Islet precursor cell (in vitro differentiated cells): ENCODE results near the gene COG8.

Source experiments
- DNase-seq: peaks from one replicate; pipeline ENCODE4 v3.0.0-alpha.2; 2018

COG8 gene

DNA sequence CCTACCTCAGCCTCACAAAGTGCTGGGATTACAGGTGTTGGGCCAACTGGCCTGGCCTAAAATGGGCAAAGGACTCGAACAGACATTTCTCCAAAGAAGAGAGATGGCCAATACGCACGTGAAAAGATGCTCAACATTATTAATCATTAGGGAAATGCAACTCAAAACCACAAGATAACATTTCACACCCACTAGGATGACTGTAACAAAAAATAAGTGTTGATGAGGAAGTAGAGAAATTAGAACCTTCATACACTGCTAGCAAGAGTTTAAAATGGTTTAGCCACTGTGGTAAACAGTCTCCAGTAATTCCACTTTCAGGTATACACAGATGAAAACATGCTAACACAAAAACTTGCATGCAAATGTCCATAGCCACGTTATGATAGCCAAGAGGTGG, 6.6 kb upstream of the COG8 start:
- DNase-seq, result no peak

DNA sequence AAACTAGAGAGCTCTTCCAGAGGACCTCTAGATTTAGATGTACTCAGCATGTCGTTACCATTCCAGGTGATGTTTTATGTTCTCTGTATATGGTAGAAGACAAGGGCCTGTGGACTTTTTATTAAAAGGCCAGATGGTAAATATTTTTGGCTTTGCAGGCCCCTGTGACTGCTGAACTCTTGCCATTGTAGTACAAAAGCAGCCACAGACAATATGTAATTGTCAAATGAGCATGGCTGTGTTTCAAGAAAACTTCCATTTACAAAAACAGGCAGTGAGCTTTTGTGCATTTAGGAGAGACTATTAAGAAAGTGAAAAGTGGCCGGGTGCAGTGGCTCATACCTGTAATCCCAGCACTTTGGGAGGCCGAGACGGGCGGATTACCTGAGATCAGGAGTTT, 4.8 kb upstream of the COG8 start:
- no peak for DNase-seq

DNA sequence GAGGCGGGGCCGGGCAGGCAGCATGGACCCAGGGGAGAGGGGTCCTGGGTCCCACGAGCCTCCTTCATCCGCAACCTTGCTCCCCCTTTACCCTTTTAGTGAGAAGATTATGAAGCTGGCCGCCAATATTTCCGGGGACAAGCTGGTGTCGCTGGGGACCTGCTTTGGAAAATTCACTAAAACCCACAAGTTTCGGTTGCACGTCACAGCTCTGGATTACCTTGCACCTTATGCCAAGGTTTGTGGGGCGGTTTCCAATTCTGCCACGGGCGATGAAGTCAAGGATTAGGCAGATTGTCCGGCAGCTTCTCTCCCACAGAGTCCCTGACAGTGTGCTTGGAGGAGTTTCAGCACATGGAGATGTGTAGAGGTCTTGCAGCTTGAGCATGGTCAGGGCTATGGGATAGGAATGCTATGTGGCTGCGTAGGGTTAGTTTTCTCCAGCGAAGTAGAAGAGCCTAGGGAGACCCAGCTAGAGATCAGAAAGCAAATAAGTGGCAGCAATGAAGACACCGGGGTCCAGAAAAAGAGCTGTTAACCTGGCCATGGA, 806 bp upstream of the COG8 start:
- no peak for DNase-seq

DNA sequence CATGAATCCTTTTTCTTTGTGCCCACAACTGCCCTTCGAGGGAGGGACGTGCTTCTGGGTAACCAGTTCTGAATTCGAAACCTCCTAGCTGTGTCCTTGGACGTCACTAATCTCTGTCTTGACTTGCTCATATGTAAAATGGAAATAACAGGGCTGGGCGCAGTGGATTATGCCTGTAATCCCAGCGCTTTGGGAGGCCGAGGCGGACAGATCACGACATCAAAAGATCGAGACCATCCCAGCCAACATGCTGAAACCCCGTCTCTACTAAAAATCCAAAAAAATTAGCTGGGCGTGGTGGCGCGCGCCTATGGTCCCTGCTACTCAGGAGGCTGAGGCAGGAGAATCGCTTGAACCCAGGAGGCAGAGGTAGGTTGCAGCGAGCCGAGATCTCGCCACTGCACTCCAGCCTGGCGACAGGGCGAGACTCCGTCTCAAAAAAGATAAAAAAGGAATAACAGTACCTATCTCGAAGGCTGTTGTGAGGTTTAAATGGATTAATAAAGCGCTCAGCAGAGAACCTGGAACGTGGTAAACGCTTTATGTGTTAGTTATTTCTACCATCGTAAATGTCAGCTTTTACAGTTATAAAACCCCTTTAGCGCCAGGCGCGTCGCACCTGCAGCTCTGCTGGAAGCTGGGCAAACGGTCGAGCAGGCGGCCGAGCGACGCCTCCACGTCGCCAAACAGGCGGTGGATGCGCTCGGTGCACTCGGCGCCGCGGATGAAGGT, 641 bp downstream of the COG8 start:
- DNase-seq, result no peak

DNA sequence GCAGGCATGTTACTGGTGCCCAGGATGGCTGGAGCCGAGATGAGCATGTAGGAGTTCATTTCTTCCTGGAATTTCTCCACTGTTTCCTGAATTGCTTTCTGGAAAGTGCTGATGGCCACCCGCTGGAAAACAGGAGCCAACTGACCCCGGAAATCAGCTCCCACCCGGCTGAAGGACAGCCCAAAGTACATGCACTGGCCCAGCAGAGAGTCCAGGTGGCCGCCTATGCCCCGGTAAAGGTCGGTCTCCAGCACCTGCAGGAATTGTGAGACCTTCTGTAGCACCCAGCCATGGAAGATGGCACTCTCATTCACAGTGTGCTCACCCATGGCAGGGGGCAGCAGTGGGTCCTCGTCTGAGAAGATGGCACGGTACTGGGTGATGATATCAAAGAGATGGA, 4.7 kb downstream of the COG8 start:
- DNase-seq, result no peak

DNA sequence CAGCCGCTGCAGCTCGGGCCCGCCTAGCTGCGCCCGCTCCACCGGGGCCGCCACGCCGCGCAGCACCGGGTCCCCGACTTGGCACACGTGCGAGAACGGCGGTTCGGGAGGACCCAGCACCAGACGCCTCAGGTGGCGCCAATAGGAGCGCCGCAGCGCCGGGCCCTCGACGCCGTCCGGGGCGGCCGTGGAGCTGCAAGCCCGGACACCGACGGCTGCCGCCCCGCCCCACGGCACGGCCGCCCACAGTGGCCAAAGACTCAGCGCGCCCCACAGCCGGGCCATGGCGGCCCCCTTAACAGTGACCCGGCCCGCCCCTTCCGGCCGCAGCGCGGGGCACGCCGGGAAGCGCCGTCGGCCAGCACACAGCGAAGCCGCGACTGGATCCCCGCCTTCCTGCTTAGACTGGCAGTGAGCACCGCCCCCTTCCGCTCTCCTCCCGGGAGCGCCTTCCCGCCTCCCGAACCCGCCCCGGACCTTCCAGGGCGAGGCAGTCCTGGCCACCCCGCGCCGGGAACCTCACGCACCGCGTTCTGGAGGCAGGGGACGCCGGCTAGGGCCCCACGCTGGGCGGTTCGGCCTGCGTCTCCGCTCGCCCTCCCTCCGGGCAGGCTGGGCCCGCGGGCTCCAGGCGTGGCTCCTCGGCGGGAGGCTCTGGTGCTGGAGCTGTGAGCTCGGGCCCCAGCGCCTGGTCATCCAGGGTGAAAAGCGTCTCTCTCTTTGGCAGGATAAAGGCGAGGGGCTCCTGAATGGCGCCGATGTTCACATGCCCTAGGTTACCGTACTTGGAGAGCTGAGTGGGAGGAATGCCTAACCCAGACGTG, 8.9 kb downstream of the COG8 start, which contains the start of gene PDF:
PDF (minus strand) TSS at position 303 of the 824 bp plus-strand sequence; CDS start at position 285, 18 bp downstream.
- peak; percentile 97 for DNase-seq

DNA sequence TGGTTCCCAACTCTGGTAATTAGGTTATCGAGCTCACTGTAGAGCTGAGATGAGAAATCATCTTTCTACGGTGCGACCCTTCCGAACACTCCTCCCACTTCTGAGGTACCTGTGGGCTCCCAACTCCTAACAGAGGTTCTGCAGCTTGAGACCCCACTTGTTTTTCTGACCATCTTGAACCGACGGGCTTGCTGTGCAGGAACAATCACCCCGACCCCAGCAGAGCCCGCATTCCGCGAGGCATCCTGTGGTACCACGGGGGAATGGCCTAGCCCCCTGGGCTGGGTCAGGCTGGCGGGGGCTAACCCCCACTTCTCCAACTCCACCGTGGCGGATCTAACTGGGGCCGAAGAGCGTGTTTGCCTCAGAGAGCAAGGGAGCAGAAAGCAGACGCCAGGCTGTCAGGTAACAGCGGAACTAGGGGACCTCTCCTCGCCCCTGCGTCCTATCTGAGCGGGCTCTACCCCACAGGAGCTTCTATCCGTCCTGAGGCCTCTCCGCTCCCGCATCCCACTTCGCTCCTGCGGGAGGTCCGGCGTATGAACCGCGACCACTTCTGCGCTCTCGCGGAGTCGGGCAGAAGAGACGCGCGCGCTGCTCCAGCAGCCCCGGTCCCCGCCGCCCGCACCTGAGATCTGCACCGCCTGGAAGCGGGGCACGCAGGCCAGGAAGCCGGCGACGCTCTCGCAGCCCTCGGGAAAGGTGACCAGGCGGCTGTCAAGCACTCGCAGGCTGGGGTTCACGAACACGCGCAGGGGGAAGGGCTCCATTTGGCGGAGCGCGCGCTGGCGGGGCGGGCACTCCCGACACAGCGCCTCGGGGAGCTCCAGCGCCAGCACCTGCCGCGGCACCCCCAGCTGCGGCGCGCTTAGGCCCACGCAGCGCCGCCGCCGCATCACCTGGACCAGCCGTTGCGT, 9.7 kb downstream of the COG8 start:
- DNase-seq, result no peak

DNA sequence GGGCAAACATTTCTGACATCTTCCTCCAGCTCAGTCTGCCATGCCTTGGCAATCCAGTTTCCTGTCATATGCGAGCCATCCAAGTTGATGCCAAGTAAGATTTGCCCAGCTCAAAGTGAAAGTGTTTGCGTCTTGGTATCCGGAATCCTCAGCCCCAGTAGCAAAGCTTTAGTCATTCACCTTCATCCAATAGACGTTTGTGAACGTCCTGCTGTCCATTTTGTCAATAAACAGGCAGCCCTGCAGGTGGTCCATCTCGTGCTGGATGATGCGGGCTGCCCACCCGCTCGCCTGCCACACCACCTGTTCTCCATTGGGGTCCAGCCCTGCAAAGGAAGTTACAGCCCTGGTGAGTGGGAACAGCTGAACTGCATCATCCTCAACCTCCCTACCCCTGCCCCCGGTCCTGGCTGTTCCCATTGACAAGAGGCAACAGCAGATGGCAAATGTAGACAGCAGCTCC, 10.5 kb downstream of the COG8 start:
- no peak for DNase-seq

DNA sequence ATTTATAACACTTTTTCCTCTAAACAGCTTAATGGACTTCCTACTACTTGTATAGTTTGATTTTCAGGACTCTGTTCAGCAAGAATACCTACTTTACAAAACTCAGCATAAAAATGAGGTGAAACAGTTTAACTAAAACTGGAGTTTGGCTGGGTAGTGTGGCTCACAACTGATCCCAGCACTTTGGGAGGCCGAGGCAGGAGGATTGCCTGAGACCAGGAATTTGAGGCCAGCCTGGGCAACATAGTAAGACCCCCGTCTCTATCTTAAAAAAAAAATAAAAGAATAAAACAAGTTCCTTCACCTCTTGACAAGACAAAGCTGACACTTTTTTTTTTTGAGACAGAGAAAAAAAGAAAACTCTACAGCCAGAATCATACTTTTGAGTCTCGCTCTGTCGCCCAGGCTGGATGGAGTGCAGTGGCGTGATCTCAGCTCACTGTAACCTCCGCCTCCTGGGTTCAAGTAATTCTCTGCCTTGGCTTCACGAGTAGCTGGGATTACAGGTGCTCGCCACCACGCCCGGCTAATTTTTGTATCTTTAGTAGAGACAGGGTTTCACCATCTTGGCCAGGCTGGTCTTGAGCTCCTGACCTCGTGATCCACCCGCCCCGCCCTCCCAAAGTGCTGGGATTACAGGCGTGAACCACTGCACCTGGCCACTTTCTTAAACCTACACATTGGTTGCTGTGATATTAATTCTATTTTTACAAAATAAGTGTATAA, 11.6 kb downstream of the COG8 start:
- DNase-seq, result no peak

DNA sequence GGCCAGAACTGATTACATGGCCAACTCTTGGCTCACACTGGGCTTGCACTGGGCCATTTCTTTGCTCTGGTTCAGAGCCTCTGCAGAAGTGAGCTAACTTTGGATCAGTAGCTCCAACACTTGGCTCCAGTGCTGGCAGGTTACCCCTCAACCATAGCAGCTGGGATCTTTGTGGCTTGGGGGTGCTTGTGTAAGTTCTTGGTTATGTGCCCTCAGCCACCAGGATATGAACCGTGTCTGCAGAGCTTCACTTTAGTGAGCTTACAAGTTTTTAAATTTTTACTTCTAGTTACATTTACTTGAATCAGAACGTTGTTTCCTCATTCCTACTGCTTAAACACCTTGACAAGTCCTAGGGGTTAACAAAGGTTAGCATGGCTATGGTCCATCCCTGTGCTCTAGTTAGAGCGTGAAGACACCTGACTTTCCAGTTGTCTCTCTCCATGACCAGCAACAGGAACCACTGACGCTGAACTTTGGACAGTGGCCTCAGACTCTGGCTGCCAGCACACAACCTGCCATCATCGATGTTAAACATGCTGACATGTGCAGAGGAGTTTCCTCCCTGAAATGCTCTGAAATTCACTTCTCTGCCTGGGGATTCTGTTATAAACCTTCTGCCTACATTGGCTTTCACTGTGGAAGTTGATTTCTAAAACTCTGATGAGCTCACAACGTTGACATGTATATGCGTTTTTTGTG, 13.0 kb downstream of the COG8 start:
- DNase-seq, result no peak

DNA sequence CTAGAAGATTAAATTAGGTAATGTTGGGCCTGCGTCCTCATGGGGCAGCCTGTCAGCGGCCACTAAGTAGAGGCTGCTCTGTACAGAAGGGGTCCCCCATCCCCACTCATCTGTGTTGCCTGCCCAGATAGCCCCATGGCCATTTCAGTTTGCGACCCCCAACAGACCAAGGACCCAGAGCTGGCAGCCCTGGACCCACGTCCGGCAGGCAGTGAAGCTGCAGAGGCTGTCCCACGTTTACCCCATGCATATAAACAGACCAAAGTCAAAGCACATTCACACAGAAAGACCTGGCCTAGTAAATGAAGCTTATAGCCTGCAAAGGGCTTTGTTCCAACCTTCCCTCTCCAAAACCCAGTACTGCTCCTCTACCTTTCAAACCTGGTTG, 13.6 kb downstream of the COG8 start:
- DNase-seq, result no peak

DNA sequence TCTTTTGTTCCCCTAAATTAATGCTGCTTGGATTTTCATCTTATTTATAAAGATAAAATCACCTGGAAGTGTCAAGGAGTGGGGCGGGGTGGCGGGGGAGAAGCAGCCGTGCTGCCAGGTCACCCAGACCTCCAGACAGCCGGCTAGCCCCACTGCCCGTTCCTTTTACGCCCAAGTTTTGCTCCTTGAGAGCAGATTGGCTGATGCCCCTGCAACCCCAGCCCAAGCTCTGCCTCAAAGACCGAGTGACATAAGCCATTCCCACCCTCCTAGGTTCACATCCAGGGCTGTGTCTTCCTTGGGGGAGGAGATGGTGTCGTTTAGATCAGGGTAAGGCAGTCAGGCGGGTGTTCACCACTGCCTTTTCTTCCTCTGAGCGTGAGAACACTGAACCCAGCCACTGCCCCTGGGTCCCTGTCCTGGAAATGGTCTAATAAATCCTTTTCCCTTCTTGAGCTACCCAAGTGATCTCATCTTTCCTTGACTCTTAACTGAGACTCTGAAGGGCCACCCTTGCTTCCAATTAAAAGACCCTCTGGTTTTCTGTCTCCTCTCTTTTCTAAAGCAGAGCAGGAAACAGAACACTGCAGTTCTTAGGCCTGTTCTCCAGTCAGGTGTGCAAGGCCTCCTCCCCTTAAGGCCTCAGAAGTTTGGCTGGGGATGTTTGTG, 14.6 kb downstream of the COG8 start:
- DNase-seq, result no peak

DNA sequence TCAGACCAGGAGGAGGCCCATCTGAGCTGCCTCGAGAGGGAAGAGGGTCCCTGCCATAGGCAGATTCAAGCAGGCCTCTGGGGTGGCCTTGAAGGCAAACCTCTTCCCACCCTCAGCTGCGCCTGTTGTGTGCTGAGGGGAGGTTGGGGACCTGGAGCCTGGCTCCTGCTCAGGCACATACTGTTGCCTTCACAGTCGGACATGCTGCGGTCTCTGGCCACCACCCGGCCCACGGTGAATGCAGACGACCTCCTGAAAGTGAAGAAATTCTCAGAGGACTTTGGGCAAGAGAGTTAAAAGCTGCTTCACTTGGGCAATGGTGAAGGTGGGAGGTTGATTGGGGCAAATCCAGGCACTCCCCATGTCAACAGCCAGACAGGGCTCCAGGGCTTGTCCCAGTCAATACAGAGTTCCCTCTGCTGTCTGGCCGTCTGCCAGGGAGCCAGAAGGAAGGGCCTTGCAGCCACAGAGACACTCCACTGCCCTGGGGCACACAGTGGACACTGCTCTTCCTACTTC, 15.3 kb downstream of the COG8 start:
- DNase-seq, result no peak

DNA sequence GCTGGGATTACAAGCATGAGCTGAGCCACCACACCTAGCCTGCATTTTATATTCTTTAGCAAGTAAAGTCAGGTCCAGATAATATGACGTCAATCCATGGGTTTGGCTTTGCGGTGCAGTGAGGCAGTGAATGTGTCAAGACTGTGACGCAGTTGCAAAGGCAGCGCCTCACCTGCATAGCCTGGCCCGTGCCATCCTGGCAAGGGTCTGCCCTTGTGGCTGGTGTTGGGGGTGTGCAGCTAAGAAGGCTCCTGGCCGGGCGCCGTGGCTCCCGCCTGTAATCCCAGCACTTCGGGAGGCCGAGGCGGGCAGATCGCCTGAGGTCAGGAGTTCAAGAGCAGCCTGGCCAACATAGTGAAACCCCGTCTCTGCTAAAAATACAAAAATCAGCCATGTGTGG, 15.9 kb downstream of the COG8 start:
- no peak for DNase-seq

DNA sequence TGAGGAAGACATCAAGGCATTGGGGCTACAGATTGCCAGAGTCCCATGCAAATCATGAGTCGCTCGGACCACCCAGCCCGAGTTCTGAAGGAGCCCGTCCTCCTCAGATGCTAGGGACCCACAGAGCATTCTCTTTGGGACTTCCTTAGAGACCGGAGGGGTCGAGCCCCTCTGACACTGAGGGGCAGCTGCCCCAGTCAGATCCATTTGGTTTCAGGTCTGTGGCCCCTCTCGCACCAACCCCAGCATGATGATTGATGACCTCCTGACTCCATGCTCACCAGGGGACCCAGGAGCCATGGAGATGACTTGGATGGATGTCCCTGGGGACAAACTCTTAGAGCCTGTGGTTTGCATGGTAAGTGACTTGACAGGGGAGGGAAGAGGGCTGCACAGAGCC, 17.0 kb downstream of the COG8 start:
- DNase-seq, result no peak

DNA sequence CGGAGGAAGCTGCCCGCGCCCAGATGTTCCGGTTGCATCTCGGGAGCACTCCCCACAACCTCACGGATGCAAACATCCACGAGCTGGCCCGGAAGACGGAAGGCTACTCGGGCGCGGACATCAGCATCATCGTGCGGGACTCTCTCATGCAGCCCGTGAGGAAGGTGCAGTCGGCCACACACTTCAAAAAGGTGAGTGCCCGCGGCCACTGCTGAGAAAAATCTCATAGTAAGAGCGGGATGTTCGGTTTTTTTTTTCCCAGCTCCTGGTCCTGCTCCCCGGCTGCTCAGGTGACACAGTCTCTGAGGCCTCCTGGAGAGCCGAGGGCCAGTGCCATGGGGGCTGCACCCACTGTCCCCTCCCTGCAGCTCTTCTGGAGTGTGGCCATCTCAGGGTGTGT, 18.3 kb downstream of the COG8 start:
- no peak for DNase-seq

DNA sequence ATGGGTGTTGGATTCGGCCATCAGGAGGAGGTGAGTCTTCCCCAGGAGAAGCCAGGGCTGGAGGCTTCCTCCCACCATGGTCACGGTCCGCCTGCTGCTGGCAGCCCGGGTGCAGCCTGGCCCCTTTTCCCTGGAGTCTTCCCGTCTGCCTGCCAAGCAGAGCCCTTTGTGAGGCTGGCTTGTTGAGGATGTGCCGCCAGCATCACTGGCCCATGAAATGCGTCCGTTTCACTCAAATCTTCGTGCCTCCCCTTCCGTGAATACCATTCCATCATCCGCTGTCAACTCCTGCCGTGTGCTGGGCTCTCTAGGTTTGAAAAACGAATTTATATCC, 18.7 kb downstream of the COG8 start:
- DNase-seq, result no peak

DNA sequence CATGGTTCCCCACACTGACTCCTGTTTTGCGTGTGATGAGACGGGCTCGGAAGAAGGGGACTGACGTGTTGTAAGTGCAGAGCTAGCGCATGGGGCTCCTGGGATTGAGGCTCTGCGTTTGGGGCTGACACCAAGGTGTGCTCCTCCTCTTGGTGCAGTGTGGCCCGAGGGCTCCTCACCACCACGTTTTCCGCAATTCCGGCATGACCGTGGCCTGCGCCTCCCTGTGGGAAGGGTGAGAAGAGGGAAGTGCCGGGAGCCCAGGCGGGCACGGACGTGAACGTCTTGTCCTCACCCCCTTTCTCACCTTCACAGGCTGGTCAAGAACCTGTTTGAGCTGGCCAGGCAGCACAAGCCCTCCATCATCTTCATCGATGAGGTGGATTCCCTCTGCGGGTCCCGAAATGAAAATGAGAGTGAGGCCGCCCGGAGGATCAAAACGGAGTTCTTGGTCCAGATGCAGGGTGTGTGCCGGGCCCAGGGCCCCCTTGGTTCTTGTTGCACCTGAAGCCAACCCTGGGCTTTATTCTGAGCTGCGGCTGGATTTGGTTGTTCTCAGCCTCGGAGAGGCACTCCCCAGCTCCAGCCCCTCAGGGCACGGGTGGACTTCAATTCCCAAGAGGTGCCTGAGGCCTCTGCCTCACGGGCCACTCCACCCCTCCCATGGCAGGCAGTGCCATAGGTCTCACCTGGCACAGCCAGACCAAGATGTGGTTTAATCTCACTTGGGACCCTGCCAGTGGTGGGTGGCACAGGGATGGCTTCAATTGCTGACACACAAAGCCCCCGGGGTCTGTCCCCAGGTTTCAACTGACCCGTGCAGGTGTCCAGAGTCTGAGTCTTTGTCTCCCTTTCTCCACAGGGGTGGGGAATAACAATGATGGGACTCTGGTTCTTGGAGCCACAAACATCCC, 19.3 kb downstream of the COG8 start:
- DNase-seq, result no peak

DNA sequence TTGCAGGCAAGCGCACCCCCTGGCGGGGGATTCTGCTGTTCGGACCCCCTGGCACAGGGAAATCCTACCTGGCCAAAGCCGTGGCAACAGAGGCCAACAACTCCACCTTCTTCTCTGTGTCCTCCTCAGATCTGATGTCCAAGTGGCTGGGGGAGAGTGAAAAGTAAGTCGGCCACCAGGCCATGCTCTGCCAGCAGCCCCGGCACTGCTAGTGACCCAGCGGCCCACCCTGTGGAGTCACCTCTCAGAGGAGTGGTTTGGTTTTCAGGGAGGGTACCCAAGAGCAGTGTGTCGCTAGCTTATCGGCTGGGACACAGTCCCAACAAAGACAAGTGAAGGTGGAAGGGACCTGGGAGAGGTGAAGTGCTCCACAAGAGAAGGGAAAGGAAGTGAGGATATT, 20.0 kb downstream of the COG8 start:
- no peak for DNase-seq

DNA sequence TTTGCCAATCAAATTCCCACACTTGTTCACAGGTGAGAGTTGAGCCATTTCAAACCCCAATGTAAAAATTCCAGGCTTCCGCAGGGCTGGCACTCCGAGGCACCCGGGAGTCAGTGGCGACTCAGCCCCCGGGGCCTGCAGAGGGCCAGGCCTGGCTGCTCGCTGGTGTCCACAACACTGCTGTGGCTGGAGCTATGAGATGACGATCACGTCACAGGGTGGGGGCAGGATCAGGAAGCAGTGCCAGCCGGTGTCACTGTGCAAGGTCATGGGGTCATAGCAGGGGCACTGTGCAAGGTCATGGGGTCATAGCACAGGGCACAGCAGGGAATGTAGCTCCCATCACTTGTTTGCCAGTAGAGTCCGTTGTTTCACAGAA, 20.5 kb downstream of the COG8 start:
- DNase-seq, result no peak
